Midbrain (tissue), 1 donor: Measurements from ENCODE around the gene FOSL1.

Source experiments
- DNase-seq: peaks from one replicate; lab custom pipeline; 2025; lab: John Stamatoyannopoulos, UW

Gene FOSL1

GRCh38 chr11:65900125-65900898 is at the start of gene FOSL1:
Gene FOSL1 (minus strand): TSS chr11:65900388. CDS start chr11:65900339, 49 bp downstream.
- DNase-seq, result peak; percentile 23

- DNase-seq, result no peak
Observed at GRCh38 chr11:65947603-65948125, 47.5 kb upstream of the FOSL1 start.

GRCh38 chr11:65947133-65947532 is 46.9 kb upstream of the FOSL1 start:
- DNase-seq, result no peak

- DNase-seq, result no peak
Observed at GRCh38 chr11:65946655-65947054, 46.5 kb upstream of the FOSL1 start.

- DNase-seq, result no peak
Observed at GRCh38 chr11:65945941-65946558, 45.9 kb upstream of the FOSL1 start.

- DNase-seq, result no peak
Observed at GRCh38 chr11:65945430-65945911, 45.3 kb upstream of the FOSL1 start, which contains the start of gene TSGA10IP. Gene TSGA10IP (plus strand): TSS chr11:65945480. CDS start chr11:65945676, 196 bp downstream.

- no peak for DNase-seq
Observed at GRCh38 chr11:65944767-65945166, 44.6 kb upstream of the FOSL1 start.

GRCh38 chr11:65944191-65944590 is 44.0 kb upstream of the FOSL1 start:
- no peak for DNase-seq

GRCh38 chr11:65942531-65942930 is 42.3 kb upstream of the FOSL1 start:
- no peak for DNase-seq

GRCh38 chr11:65941720-65942310 is 41.6 kb upstream of the FOSL1 start:
- DNase-seq, result no peak

GRCh38 chr11:65937766-65938165 is 37.6 kb upstream of the FOSL1 start:
- DNase-seq, result no peak

GRCh38 chr11:65934014-65934413 is 33.8 kb upstream of the FOSL1 start:
- no peak for DNase-seq

GRCh38 chr11:65932558-65932919 is 32.4 kb upstream of the FOSL1 start:
- DNase-seq, result no peak

GRCh38 chr11:65931773-65932557 is 31.8 kb upstream of the FOSL1 start:
- no peak for DNase-seq

- no peak for DNase-seq
Observed at GRCh38 chr11:65928667-65929066, 28.5 kb upstream of the FOSL1 start.

- DNase-seq, result no peak
Observed at GRCh38 chr11:65927904-65928397, 27.8 kb upstream of the FOSL1 start.

GRCh38 chr11:65925397-65925796 is 25.2 kb upstream of the FOSL1 start:
- DNase-seq, result no peak

GRCh38 chr11:65922565-65922964 is 22.4 kb upstream of the FOSL1 start:
- DNase-seq, result no peak

GRCh38 chr11:65921876-65922275 is 21.7 kb upstream of the FOSL1 start:
- DNase-seq, result no peak

- no peak for DNase-seq
Observed at GRCh38 chr11:65921033-65921555, 20.9 kb upstream of the FOSL1 start.

- DNase-seq, result no peak
Observed at GRCh38 chr11:65920372-65920802, 20.2 kb upstream of the FOSL1 start.
